AG09309 (cell line): ENCODE results near the gene GDF7.

ENCODE experiments used
- DNase-seq: peaks from one replicate; pipeline ENCODE4 v3.0.0-alpha.2; 2010; ENCODE audit warnings: low read depth
- H3K4me3 ChIP-seq: 2 replicates; pipeline ENCODE4 v1.5.1; 2011; ENCODE audit warnings: mild to moderate bottlenecking, low read depth, low read length, moderate library complexity; ENCODE audit not compliant: control insufficient read depth
- CTCF ChIP-seq: IDR thresholded peaks from 2 replicates; pipeline ENCODE4 v1.5.1; 2011; ENCODE audit warnings: mild to moderate bottlenecking, low read depth, low read length, inconsistent platforms; ENCODE audit not compliant: insufficient read depth, control insufficient read depth; ENCODE audit errors: missing control alignments

Gene GDF7

GRCh38 chr2:20666304-20667150 lies at the start of gene GDF7:
Gene GDF7, plus strand, starts transcription at chr2:20667144. Its CDS starts 96 bp downstream, at chr2:20667240.
- DNase-seq: no peak
- peak; percentile 16 for TF ChIP-seq CTCF
- H3K4me3 ChIP-seq: peak within 1 kb of the TSS; percentile 37

GRCh38 chr2:20617892-20618467 lies 49.0 kb upstream of the GDF7 start:
- peak; percentile 67 for TF ChIP-seq CTCF
- peak; percentile 97 for DNase-seq
- H3K4me3 ChIP-seq: no peak overlapping the region

GRCh38 chr2:20618468-20618885 lies 48.5 kb upstream of the GDF7 start:
- H3K4me3 ChIP-seq: no peak overlapping the region
- no peak for DNase-seq
- TF ChIP-seq CTCF: no peak

- no peak overlapping the region for H3K4me3 ChIP-seq
- TF ChIP-seq CTCF: no peak
- no peak for DNase-seq
Observed at GRCh38 chr2:20618886-20619521, 47.9 kb upstream of the GDF7 start.

- no peak for TF ChIP-seq CTCF
- DNase-seq: no peak
- no peak overlapping the region for H3K4me3 ChIP-seq
Observed at GRCh38 chr2:20619624-20620024, 47.3 kb upstream of the GDF7 start.

GRCh38 chr2:20620271-20620681 lies 46.7 kb upstream of the GDF7 start:
- TF ChIP-seq CTCF: no peak
- H3K4me3 ChIP-seq: no peak overlapping the region
- no peak for DNase-seq
